Transverse colon (tissue), 4 donors: ENCODE measurements around the gene RNLS. TPM values are rescaled to one million over a fixed set of nuclear protein-coding genes. Genes with fewer than 3 reads are reported as not detected.

Experiments
- DNase-seq: peaks from one replicate; pipeline ENCODE4 v3.0.0-alpha.2; 2019
- H3K27ac ChIP-seq, 4 donors: fragments of 200-600 bp; sonication (generic); 2 replicates each; pipeline ENCODE4 v1.5.1; 2016 to 2018; ENCODE audit warnings: inconsistent platforms in 4 of 4
- H3K27me3 ChIP-seq: fragments of 200-600 bp; sonication (generic); 2 replicates; pipeline ENCODE4 v1.5.1; 2017; ENCODE audit warnings: inconsistent platforms
- H3K36me3 ChIP-seq, 4 donors: fragments of 200-600 bp; sonication (generic); 2 replicates each; pipeline ENCODE4 v1.5.1; 2017 to 2019; ENCODE audit warnings: inconsistent platforms in 4 of 4
- H3K4me1 ChIP-seq, 4 donors: fragments of 200-600 bp; sonication (generic); 2 replicates each; pipeline ENCODE4 v1.5.1; 2017 to 2020; ENCODE audit warnings: inconsistent platforms in 4 of 4
- H3K4me3 ChIP-seq, 4 donors: fragments of 200-600 bp; sonication (generic); 1 replicate in 1 of 4; 2 replicates in 3 of 4; pipeline versions ENCODE4 v1.5.1 to v1.6.1; 2017 to 2019; ENCODE audit warnings: inconsistent platforms in 4 of 4
- H3K9me3 ChIP-seq, 2 donors: fragments of 200-600 bp; sonication (generic); 2 replicates each; pipeline ENCODE4 v1.5.1; 2017 to 2019; ENCODE audit warnings: inconsistent platforms in 2 of 2
- CTCF ChIP-seq, 5 experiments: fragments of 200-600 bp in 3 of 5; fragments of 450-650 bp in 2 of 5; sonication (generic) in 3 of 5; IDR thresholded peaks; 1 replicate in 2 of 5; 2 replicates in 3 of 5; pipeline ENCODE4 v1.5.1; 2016 to 2017; ENCODE audit warnings: antibody characterized with exemption in 5 of 5, inconsistent platforms in 3 of 5, mild to moderate bottlenecking in 2 of 5, moderate library complexity in 1 of 5
- EP300 ChIP-seq: sonication (generic); formaldehyde crosslinking; IDR thresholded peaks from one replicate; pipeline ENCODE4 v1.6.1; 2017; ENCODE audit warnings: antibody characterized with exemption, low read depth
- POLR2A ChIP-seq: fragments of 450-650 bp; IDR thresholded peaks from one replicate; pipeline ENCODE4 v1.6.1; 2016; ENCODE audit warnings: antibody characterized with exemption, mild to moderate bottlenecking, moderate library complexity
- POLR2AphosphoS5 ChIP-seq, 3 donors: sonication (generic); formaldehyde crosslinking; IDR thresholded peaks; one replicate each; pipeline ENCODE4 v1.6.1; 2016; ENCODE audit warnings: antibody characterized with exemption in 3 of 3
- WGBS, 2 donors: methylation state at CpG; one replicate each; pipeline ENCODE4 v1.1.5; 2018; ENCODE audit warnings: low coverage in 1 of 2; 5-methylcytosine and 5-hydroxymethylcytosine counted together
- in situ Hi-C, 4 donors: fragments of 200-750 bp; cut with MboI; loops; one replicate each; pipeline versions ENCODE4 v1.15.0 to v1.15.1; 2017; ENCODE audit warnings: low sequenced_read_pairs in 3 of 4, low pct_ligation_motif_present in 1 of 4, low pct_unique_long_range_greater_than_20kb in 1 of 4
- intact Hi-C: fragments of 100-400 bp; cut with DNase I; formaldehyde crosslinking; loops from one replicate; pipeline ENCODE4 v1.15.1; 2023; ENCODE audit warnings: low total_unique reads
- total RNA-seq, 4 donors: library from RNA; depleted of rRNA; stranded (reverse); fragments of >200 nt; gene quantifications; one replicate each; pipeline ENCODE4 v1.1.0, GENCODE V29; 2016

The RNLS gene
- total RNA-seq, 4 donors from 2014 or later, result 2.4 to 78.2 (median 28.9) TPM

- 76 to 80% methylated on average over 2 to 6 of the region's 6 CpGs for WGBS, 2 donors
- intact Hi-C loops, result no loop called here
- in situ Hi-C loops, result no loop called here
- Histone ChIP-seq H3K4me1 (no peaks in the 10 kb centered on the region), H3K9me3 (no peaks in the 10 kb centered on the region), H3K4me3 (no peak overlapping the region), H3K27ac (no peak overlapping the region), H3K27me3 (no peaks in the 10 kb centered on the region), H3K36me3 (no peaks in the 10 kb centered on the region)
- TF ChIP-seq POLR2A, result no peak
- DNase-seq, result no peak
These were observed 25.1 kb upstream of the RNLS start for GRCh38 chr10:88608052-88608732.

- Histone ChIP-seq H3K9me3 (peaks cover 0 to 5% of the 10 kb centered on the region in 2 donors), H3K4me3 (no peak overlapping the region), H3K27me3 (no peaks in the 10 kb centered on the region), H3K27ac (no peak overlapping the region), H3K4me1 (no peaks in the 10 kb centered on the region), H3K36me3 (no peaks in the 10 kb centered on the region)
- in situ Hi-C loops (no loop called here), intact Hi-C loops (no loop called here)
- TF ChIP-seq POLR2AphosphoS5 (IDR thresholded peaks at IDR 0.05), result no peak
- TF ChIP-seq POLR2A, result no peak
- TF ChIP-seq CTCF (IDR thresholded peaks at IDR 0.05), result no peak
- no peak for TF ChIP-seq EP300
- no peak for DNase-seq
- 61 to 78% methylated on average over 1 of the region's 1 CpG for WGBS, 2 donors
These were observed 14.9 kb upstream of the RNLS start for GRCh38 chr10:88598055-88598454.

- WGBS, 2 donors, result 94 to 95% methylated on average over 1 of the region's 1 CpG
- no peaks in the 10 kb centered on the region for H3K36me3 ChIP-seq
These were observed 11.4 kb upstream of the RNLS start for GRCh38 chr10:88594482-88594881.

GRCh38 chr10:88592906-88593305 lies 9.8 kb upstream of the RNLS start:
- TF ChIP-seq CTCF (IDR thresholded peaks at IDR 0.05) (no peak), POLR2A (no peak), EP300 (no peak), POLR2AphosphoS5 (IDR thresholded peaks at IDR 0.05) (no peak)

More at GRCh38 chr10:88594482-88594881, 11.4 kb upstream of the RNLS start:
- Histone ChIP-seq H3K27me3 (no peaks in the 10 kb centered on the region), H3K27ac (no peak overlapping the region), H3K4me1 (no peaks in the 10 kb centered on the region), H3K4me3 (no peak overlapping the region), H3K9me3 (no peaks in the 10 kb centered on the region)
- TF ChIP-seq POLR2A, result no peak
- TF ChIP-seq CTCF (IDR thresholded peaks at IDR 0.05), result no peak
- no peak for TF ChIP-seq POLR2AphosphoS5 (IDR thresholded peaks at IDR 0.05)
- no peak for TF ChIP-seq EP300
- DNase-seq, result no peak
- in situ Hi-C loops, result no loop called here
- intact Hi-C loops, result no loop called here

GRCh38 chr10:88592381-88592780 lies 9.3 kb upstream of the RNLS start:
- no peaks in the 10 kb centered on the region for H3K36me3 ChIP-seq
- H3K27ac ChIP-seq, result no peak overlapping the region
- no peak for TF ChIP-seq POLR2AphosphoS5 (IDR thresholded peaks at IDR 0.05)
- TF ChIP-seq POLR2A, result no peak
- TF ChIP-seq CTCF (IDR thresholded peaks at IDR 0.05), result no peak
- no peak for TF ChIP-seq EP300
- intact Hi-C loops, result no loop called here
- in situ Hi-C loops, result no loop called here
- H3K27me3 ChIP-seq, result no peaks in the 10 kb centered on the region
- H3K4me3 ChIP-seq, result no peak overlapping the region
- no peaks in the 10 kb centered on the region for H3K4me1 ChIP-seq
- H3K9me3 ChIP-seq, result no peaks in the 10 kb centered on the region
- 64 to 80% methylated on average over 1 of the region's 1 CpG for WGBS, 2 donors
- DNase-seq, result no peak

More at GRCh38 chr10:88592906-88593305, 9.8 kb upstream of the RNLS start:
- in situ Hi-C loops (no loop called here), intact Hi-C loops (no loop called here)
- no peak for DNase-seq
- Histone ChIP-seq H3K36me3 (no peaks in the 10 kb centered on the region), H3K27me3 (no peaks in the 10 kb centered on the region), H3K4me3 (no peak overlapping the region), H3K4me1 (no peaks in the 10 kb centered on the region), H3K9me3 (no peaks in the 10 kb centered on the region), H3K27ac (no peak overlapping the region)
- WGBS, 2 donors, result 58 to 78% methylated on average over 2 of the region's 2 CpGs
